Measurements from ENCODE around the gene KLHL21.
"Not testable (repeated sequence)": the region's sequence is repeated elsewhere in the genome, so short reads cannot be mapped to it uniquely, and the experiment has no call there.

KLHL21 gene

GRCh38 chr1:6584126-6585080 is 18.3 kb downstream of the KLHL21 start:
- DNase-seq (ENCODE audit: low read depth), result no peak

GRCh38 chr1:6582370-6582769 is 20.3 kb downstream of the KLHL21 start:
- no peak for DNase-seq (ENCODE audit: low read depth)

DNA sequence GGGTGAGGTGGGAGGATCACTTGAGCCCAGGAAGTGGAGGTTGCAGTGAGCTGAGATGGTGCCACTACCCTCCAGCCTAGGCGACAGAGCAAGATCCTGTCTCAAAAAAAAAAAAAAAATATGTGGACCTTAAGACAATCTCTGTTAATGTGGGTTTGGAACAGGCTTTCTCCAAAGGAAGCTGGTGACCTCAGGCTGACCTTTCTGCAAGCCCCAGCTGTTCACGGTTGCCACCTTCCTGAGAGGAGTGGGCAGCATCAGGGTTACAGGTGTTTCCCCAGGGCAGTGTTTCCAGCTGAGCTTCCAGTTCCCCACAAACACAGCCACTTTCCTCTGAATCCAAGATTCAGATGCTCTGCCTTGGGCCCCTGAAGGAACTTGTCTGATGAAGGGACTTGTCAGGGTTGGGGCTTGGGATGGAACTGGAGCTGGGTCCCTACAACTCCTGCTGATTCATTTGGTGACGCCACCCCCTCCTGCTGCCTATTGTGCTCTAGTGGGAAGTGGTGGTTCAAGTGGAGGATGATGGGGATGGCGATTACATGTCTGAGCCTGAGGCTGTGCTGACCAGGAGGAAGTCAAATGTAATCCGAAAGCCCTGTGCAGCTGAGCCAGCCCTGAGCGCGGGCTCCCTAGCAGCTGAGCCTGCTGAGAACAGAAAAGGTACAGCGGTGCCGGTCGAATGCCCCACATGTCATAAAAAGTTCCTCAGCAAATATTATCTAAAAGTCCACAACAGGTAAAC is 20.9 kb downstream of the KLHL21 start:
- DNase-seq (ENCODE audit: low read depth), result no peak

GRCh38 chr1:6580593-6581409 is 21.9 kb downstream of the KLHL21 start:
- no peak for DNase-seq (ENCODE audit: low read depth)

- DNase-seq (ENCODE audit: low read depth), result no peak
Measured at GRCh38 chr1:6580119-6580592, 22.5 kb downstream of the KLHL21 start.

DNA sequence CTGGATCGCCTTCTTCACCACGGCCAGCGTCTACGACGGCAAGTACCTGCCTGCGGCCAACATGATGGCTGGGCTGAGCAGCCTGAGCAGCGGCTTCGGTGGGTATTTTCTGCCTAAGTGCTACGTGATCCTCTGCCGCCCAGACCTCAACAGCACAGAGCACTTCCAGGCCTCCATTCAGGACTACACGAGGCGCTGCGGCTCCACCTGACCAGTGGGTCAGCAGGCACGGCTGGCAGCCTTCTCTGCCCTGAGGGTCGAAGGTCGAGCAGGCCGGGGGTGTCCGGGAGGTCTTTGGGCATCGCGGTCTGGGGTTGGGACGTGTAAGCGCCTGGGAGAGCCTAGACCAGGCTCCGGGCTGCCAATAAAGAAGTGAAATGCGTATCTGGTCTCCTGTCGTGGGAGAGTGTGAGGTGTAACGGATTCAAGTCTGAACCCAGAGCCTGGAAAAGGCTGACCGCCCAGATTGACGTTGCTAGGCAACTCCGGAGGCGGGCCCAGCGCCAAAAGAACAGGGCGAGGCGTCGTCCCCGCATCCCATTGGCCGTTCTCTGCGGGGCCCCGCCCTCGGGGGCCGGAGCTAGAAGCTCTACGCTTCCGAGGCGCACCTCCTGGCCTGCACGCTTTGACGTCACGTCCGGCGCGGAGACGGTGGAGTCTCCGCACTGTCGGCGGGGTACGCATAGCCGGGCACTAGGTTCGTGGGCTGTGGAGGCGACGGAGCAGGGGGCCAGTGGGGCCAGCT is 23.1 kb downstream of the KLHL21 start, which contains the start of gene ZBTB48:
Gene ZBTB48 (plus strand): TSS at position 621 of the 745 bp plus-strand sequence. CDS start 616 bp downstream, outside the sequence.
- DNase-seq (ENCODE audit: low read depth), result peak; percentile 96

GRCh38 chr1:6578624-6579373 is 23.9 kb downstream of the KLHL21 start:
- DNase-seq (ENCODE audit: low read depth), result no peak

- no peak for DNase-seq (ENCODE audit: low read depth)
Measured at GRCh38 chr1:6577831-6578525, 24.7 kb downstream of the KLHL21 start.

GRCh38 chr1:6574818-6575217 is 27.9 kb downstream of the KLHL21 start:
- DNase-seq (ENCODE audit: low read depth), result no peak

- DNase-seq (ENCODE audit: low read depth), result no peak
Measured at GRCh38 chr1:6574025-6574620, 28.5 kb downstream of the KLHL21 start.

DNA sequence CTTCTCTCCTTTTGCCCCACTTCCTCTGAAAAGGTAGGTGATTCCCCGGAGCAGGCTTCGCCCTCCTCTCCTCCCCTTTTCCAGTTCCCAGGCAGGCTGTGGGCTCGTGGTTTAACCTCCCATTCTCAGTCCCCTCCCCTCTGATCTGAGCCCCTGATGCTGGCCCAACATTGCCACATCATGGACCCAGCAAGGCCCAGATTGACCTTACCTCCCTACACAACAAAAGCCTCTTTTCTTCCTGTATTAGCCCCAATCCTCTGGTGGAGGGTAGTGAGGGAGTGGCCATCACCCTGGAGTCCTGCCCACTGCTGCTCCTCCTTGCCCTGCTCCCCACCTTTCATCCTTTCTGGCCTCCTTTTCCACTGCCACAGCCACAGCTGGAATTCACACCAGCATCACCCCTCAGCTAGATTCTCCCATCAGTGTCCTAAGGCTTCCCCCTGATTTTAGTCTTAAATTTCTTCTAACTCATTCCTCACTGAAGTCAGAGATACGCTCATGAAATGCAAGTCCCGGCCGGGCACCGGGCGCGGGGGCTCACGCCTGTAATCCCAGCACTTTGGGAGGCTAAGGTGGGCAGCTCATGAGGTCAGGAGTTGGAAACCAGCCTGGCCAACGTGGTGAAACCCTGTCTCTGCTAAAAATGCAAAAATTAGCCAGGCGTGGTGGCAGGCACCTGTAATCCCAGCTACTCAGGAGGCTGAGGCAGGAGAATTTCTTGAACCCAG is 29.9 kb downstream of the KLHL21 start:
- no peak for DNase-seq (ENCODE audit: low read depth)

GRCh38 chr1:6570987-6571386 is 31.7 kb downstream of the KLHL21 start:
- DNase-seq (ENCODE audit: low read depth), result no peak

DNA sequence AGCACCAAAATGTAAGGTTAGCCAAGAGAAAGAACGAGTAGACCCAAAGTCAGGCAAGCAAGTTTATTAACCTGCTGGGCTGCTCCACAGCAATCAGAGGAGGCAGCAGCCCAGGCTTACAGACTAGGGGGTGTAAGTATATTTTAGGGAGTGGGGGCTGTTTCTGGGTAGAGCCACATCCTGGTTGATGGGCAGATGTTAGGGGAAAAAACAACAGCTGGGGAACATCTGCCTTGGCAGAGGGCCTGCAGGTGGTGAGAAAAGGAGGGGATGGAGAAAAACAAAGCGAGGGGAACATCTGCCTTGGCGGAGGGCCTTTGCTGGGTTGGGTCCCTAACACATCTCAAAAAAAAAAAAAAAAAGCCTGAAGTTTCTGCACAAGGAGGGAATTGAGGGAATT is 32.6 kb downstream of the KLHL21 start:
- DNase-seq (ENCODE audit: low read depth), result no peak

GRCh38 chr1:6569033-6569432 is 33.6 kb downstream of the KLHL21 start:
- no peak for DNase-seq (ENCODE audit: low read depth)

DNA sequence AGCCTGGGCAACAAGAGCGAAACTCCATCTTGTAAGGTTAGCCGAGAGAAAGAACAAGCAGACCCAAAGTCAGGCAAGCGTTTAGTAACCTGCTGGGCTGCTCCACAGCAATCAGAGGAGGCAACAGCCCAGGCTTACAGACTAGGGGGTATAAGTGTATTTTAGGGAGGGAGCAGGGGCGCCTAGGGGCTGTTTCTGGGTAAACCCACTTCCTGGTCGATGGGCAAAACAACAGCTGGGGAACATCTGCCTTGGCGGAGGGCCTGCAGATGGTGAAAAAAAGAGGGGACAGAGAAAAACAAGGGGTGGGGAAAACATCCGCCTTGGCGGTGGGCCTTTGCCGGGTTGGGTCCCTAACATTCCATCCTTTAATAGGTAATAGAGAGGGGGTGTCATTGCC is 42.4 kb downstream of the KLHL21 start:
- no peak for DNase-seq (ENCODE audit: low read depth)

DNA sequence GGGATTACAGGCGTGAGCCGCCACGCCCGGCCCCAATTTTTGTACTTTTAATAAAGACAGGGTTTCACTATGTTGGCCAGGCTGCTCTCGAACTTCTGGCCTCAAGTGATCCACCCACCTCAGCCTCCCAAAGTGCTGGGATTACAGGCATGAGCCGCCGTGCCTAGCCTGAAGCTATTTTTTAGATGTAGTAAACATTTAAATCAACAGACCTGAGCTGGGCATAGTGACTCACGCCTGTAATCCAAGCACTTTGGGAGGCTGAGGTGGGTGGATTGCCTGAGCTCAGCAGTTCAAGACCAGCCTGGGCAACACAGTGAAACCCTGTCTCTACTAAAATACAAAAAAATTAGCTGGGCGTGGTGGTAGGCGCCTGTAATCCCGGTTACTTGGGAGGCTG is 43.5 kb downstream of the KLHL21 start:
- DNase-seq (ENCODE audit: low read depth), result not testable (repeated sequence)

GRCh38 chr1:6557597-6557996 is 45.1 kb downstream of the KLHL21 start:
- no peak for DNase-seq (ENCODE audit: low read depth)

- DNase-seq (ENCODE audit: low read depth), result no peak
Measured at GRCh38 chr1:6554907-6555778, 47.5 kb downstream of the KLHL21 start, which contains the start of gene TAS1R1. TAS1R1 (plus strand) TSS chr1:6555307; CDS start chr1:6555374, 67 bp downstream.

Data from activated T-cell treated with anti-CD3 and anti-CD28 coated beads for 24 hours (primary cell).